ENCODE measurements around the gene ERGIC1.

GRCh38 chr5:172951371-172952033 lies 117.5 kb downstream of the ERGIC1 start:
- no peak for TF ChIP-seq CTCF (IDR thresholded peaks at IDR 0.05)
- TF ChIP-seq POLR2A (IDR thresholded peaks at IDR 0.05) = no peak
